Loucy (cell line): ENCODE results near the gene ZSWIM7.

Experiments
- EZH2phosphoT487 ChIP-seq: fragments of 200-600 bp; IDR thresholded peaks from 2 replicates; pipeline ENCODE4 v1.6.1; 2018; ENCODE audit warnings: antibody characterized with exemption, mild to moderate bottlenecking, moderate library complexity, borderline replicate concordance
- TF ChIP-seq, protein P1 (sequence below): fragments of 200-600 bp; sonication (generic); conservative IDR thresholded peaks from 2 replicates; pipeline ENCODE4 v1.5.1; 2014; ENCODE audit warnings: mild to moderate bottlenecking, antibody characterized with exemption, low read length

DNA sequence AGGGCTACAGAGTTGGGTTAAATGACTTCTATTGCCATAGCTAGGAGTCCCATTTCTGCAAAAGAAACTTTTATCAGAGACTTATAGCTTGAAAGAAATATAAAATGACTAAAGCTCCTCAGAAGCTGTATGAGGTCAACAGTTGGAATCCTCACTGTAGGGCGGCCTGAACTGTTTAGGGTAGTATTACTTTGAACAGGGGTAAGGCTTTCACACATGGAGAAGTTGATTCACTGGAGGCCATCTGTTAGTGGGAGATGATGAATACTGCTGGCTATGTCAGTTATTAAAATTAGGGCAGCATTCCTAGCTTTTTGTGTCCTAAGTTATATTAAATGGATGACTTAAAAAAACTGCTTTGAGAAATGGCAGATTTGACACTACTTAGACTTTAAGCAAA, 6.1 kb upstream of the ZSWIM7 start:
- TF ChIP-seq, protein P1, sequence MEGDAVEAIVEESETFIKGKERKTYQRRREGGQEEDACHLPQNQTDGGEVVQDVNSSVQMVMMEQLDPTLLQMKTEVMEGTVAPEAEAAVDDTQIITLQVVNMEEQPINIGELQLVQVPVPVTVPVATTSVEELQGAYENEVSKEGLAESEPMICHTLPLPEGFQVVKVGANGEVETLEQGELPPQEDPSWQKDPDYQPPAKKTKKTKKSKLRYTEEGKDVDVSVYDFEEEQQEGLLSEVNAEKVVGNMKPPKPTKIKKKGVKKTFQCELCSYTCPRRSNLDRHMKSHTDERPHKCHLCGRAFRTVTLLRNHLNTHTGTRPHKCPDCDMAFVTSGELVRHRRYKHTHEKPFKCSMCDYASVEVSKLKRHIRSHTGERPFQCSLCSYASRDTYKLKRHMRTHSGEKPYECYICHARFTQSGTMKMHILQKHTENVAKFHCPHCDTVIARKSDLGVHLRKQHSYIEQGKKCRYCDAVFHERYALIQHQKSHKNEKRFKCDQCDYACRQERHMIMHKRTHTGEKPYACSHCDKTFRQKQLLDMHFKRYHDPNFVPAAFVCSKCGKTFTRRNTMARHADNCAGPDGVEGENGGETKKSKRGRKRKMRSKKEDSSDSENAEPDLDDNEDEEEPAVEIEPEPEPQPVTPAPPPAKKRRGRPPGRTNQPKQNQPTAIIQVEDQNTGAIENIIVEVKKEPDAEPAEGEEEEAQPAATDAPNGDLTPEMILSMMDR = no peak
- TF ChIP-seq EZH2phosphoT487 = no peak
